HG02610 (cell line): ENCODE results near the gene STON1.
"Not testable (repeated sequence)": the region's sequence is repeated elsewhere in the genome, so short reads cannot be mapped to it uniquely, and the experiment has no call there.

Experiments used
- ATAC-seq: cut with Tn5 transposase; IDR thresholded peaks from one replicate; pipeline ENCODE4 v1.9.1; 2021; ENCODE audit warnings: mild to moderate bottlenecking, moderate library complexity; ENCODE audit not compliant: unreplicated experiment

Gene STON1

DNA sequence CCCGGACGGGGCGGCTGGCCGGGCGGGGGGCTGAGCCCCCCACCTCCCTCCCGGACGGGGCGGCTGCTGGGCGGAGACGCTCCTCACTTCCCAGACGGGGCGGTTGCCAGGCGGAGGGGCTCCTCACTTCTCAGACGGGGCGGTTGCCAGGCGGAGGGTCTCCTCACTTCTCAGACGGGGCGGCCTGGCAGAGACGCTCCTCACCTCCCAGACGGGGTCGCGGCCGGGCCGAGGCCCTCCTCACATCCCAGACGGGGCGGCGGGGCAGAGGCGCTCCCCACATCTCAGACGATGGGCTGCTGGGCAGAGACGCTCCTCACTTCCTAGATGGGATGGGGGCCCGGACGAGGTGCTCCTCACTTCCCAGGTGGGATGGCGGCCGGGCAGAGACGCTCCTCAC lies 84.6 kb downstream of the STON1 start:
- ATAC-seq = not testable (repeated sequence)

DNA sequence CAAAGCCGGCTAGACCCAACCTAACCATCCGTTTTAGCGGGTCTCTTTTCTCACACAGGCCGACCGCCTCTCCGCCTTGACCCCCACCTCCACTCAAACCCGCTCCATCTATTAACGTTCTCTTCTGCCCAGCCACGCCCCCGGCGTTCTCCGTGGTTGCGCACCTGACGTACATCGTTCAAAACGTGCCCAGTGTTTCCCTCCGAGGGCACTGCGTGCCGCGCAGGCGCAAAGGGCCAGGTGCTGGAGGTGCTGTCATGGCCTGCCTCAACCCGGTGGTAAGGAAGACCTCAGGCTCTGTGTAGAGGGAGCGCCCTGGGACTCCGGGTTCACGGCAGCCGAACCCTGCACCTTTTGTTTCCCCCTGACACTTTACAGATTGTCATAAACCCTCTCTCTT lies 87.7 kb downstream of the STON1 start, which contains the start of gene GTF2A1L:
Gene GTF2A1L, plus strand, starts transcription at position 239 of the 400 bp plus-strand sequence. Its CDS starts 19 bp downstream, at position 258.
- no peak for ATAC-seq

DNA sequence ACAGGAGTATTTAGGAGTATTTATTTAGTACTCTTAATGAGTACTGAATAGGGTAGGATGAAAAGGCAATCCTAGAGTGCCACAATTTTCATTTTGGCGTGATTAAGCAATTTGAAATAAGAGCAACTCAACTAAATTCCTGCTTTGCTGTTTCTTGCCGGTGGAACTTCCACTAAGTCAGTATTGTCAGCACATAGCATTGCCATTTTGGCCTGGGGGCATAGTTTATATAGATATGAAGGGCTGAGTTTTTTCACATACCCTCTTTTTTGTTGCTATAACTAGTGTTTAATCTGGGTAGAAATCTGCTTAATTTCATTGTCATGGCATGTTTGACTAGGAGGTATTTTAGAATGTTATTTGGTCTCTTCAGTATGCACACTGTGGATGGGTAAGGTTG lies 89.6 kb downstream of the STON1 start:
- ATAC-seq = no peak

DNA sequence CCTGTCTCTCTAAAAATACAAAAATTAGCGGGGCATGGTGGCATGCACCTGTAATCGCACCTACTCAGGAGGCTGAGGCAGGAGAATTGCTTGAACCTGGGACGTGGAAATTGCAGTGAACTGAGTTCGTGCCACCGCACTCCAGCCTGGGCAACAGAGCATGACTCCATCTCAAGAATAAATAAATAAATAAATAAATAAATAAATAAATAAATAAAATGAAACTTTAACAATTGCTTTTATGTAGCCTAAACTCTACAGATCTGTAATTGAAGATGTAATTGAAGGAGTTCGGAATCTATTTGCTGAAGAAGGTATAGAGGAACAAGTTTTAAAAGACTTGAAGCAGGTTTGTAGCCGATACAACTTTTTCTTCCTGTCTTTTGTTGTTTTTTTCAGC lies 90.7 kb downstream of the STON1 start:
- ATAC-seq = no peak

GRCh38 chr2:48622691-48623090 lies 92.7 kb downstream of the STON1 start:
- not testable (repeated sequence) for ATAC-seq

- ATAC-seq = no peak
These were observed 94.7 kb downstream of the STON1 start for GRCh38 chr2:48624696-48625095.

GRCh38 chr2:48626047-48626446 lies 96.1 kb downstream of the STON1 start:
- ATAC-seq = no peak

DNA sequence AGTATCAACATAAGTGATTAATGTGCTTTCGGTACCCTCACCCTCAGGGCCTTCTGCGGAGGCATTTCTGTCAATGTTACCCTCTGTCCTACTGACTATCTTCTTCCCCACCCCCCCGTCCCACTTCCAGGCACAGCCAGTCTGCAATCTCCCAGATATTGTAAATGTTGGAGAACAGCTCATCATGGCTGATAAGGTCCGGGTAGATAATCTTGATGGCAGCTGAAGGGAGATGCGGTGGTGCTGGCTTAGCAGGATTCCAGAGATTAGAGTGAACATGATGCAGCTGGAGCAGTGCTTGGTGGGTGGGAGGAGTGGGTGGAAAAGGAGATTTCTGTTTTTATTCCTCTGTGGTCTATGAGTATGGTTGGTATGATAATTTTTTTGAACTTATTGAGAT lies 103.2 kb downstream of the STON1 start:
- ATAC-seq = no peak

GRCh38 chr2:48635786-48636185 lies 105.8 kb downstream of the STON1 start:
- ATAC-seq = no peak

DNA sequence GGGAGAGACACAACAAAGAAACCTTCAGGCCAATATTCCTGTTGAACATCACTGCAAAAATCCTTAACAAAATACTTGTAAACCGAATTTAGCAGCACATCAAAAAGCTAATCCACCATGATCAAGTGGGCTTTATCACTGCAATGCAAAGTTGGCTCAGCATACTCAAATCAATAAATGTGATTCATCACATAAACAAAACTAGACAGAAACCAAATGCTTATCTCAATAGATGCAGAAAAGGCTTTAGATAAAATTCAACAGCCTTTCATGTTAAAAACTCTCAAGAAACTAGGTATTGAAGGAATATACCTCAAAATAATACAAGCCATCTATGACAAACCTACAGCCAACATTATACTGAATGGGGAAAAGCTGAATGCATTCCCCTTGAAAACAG lies 108.3 kb downstream of the STON1 start:
- ATAC-seq = no peak
